MM.1S (cell line): ENCODE data around the gene SLC4A5.

Source experiments
- DNase-seq: peaks from one replicate; pipeline ENCODE4 v3.0.0-alpha.2; 2015
- H2AFZ ChIP-seq: fragments of 300-600 bp; sonication (generic); 2 replicates; pipeline ENCODE4 v1.6.0; 2016; ENCODE audit warnings: antibody characterized with exemption, low read length
- H3F3A ChIP-seq: fragments of 300-600 bp; sonication (generic); 2 replicates; pipeline ENCODE4 v1.6.1; 2016; ENCODE audit warnings: mild to moderate bottlenecking, antibody characterized with exemption, low read length, moderate library complexity, mixed read lengths; ENCODE audit not compliant: insufficient read depth
- H3K27ac ChIP-seq: fragments of 300-600 bp; sonication (generic); 2 replicates; pipeline ENCODE4 v1.5.1; 2016; ENCODE audit warnings: mild to moderate bottlenecking, low read length
- H3K27me3 ChIP-seq: fragments of 300-600 bp; sonication (generic); replicated peaks from 2 replicates; pipeline ENCODE4 v1.6.0; 2016; ENCODE audit warnings: low read length; ENCODE audit not compliant: insufficient read depth
- H3K36me3 ChIP-seq: fragments of 300-600 bp; sonication (generic); replicated peaks from 2 replicates; pipeline ENCODE4 v1.6.1; 2016; ENCODE audit warnings: mild to moderate bottlenecking, low read length, mixed read lengths; ENCODE audit not compliant: insufficient read depth
- H3K4me1 ChIP-seq: fragments of 300-600 bp; sonication (generic); 2 replicates; pipeline ENCODE4 v1.6.1; 2016; ENCODE audit warnings: low read length, mixed read lengths
- H3K4me2 ChIP-seq: fragments of 300-600 bp; sonication (generic); 2 replicates; pipeline ENCODE4 v1.6.0; 2016; ENCODE audit warnings: low read depth, low read length
- H3K4me3 ChIP-seq: fragments of 300-600 bp; sonication (generic); 2 replicates; pipeline ENCODE4 v1.5.1; 2016; ENCODE audit warnings: low read length, mixed read lengths
- H3K79me2 ChIP-seq: fragments of 300-600 bp; sonication (generic); 2 replicates; pipeline ENCODE4 v1.6.1; 2016; ENCODE audit warnings: mixed run types, low read length, mixed read lengths
- H3K9ac ChIP-seq: fragments of 300-600 bp; sonication (generic); 2 replicates; pipeline ENCODE4 v1.6.1; 2016; ENCODE audit warnings: low read length, mixed read lengths
- H3K9me2 ChIP-seq: fragments of 300-600 bp; sonication (generic); replicated peaks from 2 replicates; pipeline ENCODE4 v1.6.1; 2016; ENCODE audit warnings: mild to moderate bottlenecking, low read length, mixed read lengths; ENCODE audit not compliant: insufficient read depth
- H3K9me3 ChIP-seq: fragments of 300-600 bp; sonication (generic); replicated peaks from 2 replicates; pipeline ENCODE4 v1.6.1; 2016; ENCODE audit warnings: mild to moderate bottlenecking, low read length, mixed read lengths; ENCODE audit not compliant: insufficient read depth
- H4K20me1 ChIP-seq: fragments of 300-600 bp; sonication (generic); 2 replicates; pipeline ENCODE4 v1.6.1; 2016; ENCODE audit warnings: mild to moderate bottlenecking, low read length, moderate library complexity, mixed read lengths; ENCODE audit not compliant: insufficient read depth
- CTCF ChIP-seq: fragments of 300-600 bp; sonication (generic); IDR thresholded peaks from 2 replicates; pipeline ENCODE4 v1.5.1; 2016; ENCODE audit warnings: antibody characterized with exemption, low read length, mixed read lengths
- EZH2 ChIP-seq: fragments of 300-600 bp; sonication (generic); optimal IDR thresholded peaks from 2 replicates; pipeline ENCODE3; 2017; ENCODE audit warnings: low read depth, mild to moderate bottlenecking, antibody characterized with exemption, low read length, mixed read lengths
- EZH2phosphoT487 ChIP-seq: fragments of 300-600 bp; sonication (generic); IDR thresholded peaks from 2 replicates; pipeline ENCODE4 v1.6.1; 2018; ENCODE audit warnings: antibody characterized with exemption, low read length

The SLC4A5 gene

GRCh38 chr2:74332550-74333174 lies 10.6 kb downstream of the SLC4A5 start:
- Histone ChIP-seq H3K4me3 (no peak overlapping the region), H3K9me2 (no peaks in the 10 kb centered on the region)

GRCh38 chr2:74328573-74328972 lies 14.6 kb downstream of the SLC4A5 start:
- TF ChIP-seq CTCF (no peak), EZH2 (no peak), EZH2phosphoT487 (no peak)
- DNase-seq = peak; percentile 20
- no peaks in the 10 kb centered on the region for H3F3A ChIP-seq
- no peak overlapping the region for H3K4me2 ChIP-seq
- H3K4me1 ChIP-seq = no peaks in the 10 kb centered on the region; the same call in 1 of the 2 replicates
- no peaks in the 10 kb centered on the region for H4K20me1 ChIP-seq
- H3K79me2 ChIP-seq = no peaks in the 10 kb centered on the region
- no peaks in the 10 kb centered on the region for H3K36me3 ChIP-seq
- H3K27ac ChIP-seq = no peak overlapping the region
- no peak overlapping the region for H2AFZ ChIP-seq
- no peaks in the 10 kb centered on the region for H3K27me3 ChIP-seq
- no peaks in the 10 kb centered on the region for H3K9me3 ChIP-seq
- H3K4me3 ChIP-seq = no peak overlapping the region
- no peaks in the 10 kb centered on the region for H3K9me2 ChIP-seq
- no peak overlapping the region for H3K9ac ChIP-seq

More at GRCh38 chr2:74332550-74333174, 10.6 kb downstream of the SLC4A5 start:
- TF ChIP-seq EZH2 (no peak), EZH2phosphoT487 (no peak), CTCF (no peak)
- no peaks in the 10 kb centered on the region for H3K27me3 ChIP-seq
- no peak overlapping the region for H3K4me2 ChIP-seq
- no peaks in the 10 kb centered on the region for H3K9me3 ChIP-seq
- no peaks in the 10 kb centered on the region; the same call in 1 of the 2 replicates for H3K4me1 ChIP-seq
- no peak for DNase-seq
- no peaks in the 10 kb centered on the region for H3K36me3 ChIP-seq
- H3K27ac ChIP-seq = no peak overlapping the region
- no peak overlapping the region for H3K9ac ChIP-seq
- no peaks in the 10 kb centered on the region for H4K20me1 ChIP-seq
- H3F3A ChIP-seq = no peaks in the 10 kb centered on the region
- H2AFZ ChIP-seq = no peak overlapping the region
- no peaks in the 10 kb centered on the region for H3K79me2 ChIP-seq

DNA sequence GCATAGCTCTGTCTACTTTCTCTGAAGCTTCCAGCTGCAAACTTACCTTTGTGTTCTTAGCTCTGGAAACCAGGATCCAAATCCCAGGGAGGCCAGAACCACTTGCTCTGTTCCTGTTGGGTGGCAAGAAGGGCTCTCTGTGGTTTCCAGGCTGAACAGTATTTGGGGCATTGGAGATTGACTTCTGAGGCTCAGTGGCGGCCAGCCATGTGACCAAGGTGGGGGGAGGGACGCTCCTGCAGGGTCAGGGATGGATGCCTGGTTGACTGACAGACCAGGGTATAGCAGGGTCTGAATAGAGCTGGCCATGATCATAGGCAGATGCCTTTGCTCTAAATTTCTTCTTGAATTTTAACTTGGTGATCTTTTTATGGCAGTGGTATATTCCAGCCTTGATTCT lies 15.1 kb downstream of the SLC4A5 start:
- Histone ChIP-seq H3K9ac (no peak overlapping the region), H3K9me3 (no peaks in the 10 kb centered on the region), H3K4me1 (no peaks in the 10 kb centered on the region; the same call in 1 of the 2 replicates), H3K36me3 (no peaks in the 10 kb centered on the region), H4K20me1 (no peaks in the 10 kb centered on the region), H3K4me2 (no peak overlapping the region), H3F3A (no peaks in the 10 kb centered on the region), H3K27ac (no peak overlapping the region), H3K4me3 (no peak overlapping the region), H2AFZ (no peak overlapping the region), H3K79me2 (no peaks in the 10 kb centered on the region), H3K27me3 (no peaks in the 10 kb centered on the region), H3K9me2 (no peaks in the 10 kb centered on the region)
- no peak for DNase-seq
- TF ChIP-seq EZH2 (no peak), EZH2phosphoT487 (no peak), CTCF (no peak)
